GM12801 (cell line): ENCODE results near the gene OR6V1.

Source experiments
- CTCF ChIP-seq: IDR thresholded peaks from one replicate; pipeline ENCODE4 v1.5.1; 2011; ENCODE audit warnings: control low read depth; ENCODE audit not compliant: insufficient read length; ENCODE audit errors: extremely low read depth

OR6V1 gene

GRCh38 chr7:143063741-143064140 lies 11.6 kb downstream of the OR6V1 start:
- TF ChIP-seq CTCF, result no peak

- no peak for TF ChIP-seq CTCF
Observed at GRCh38 chr7:143068446-143068845, 16.3 kb downstream of the OR6V1 start.

GRCh38 chr7:143069912-143070500 lies 17.9 kb downstream of the OR6V1 start:
- no peak for TF ChIP-seq CTCF

GRCh38 chr7:143073556-143073955 lies 21.4 kb downstream of the OR6V1 start:
- no peak for TF ChIP-seq CTCF

GRCh38 chr7:143074141-143074540 lies 22.0 kb downstream of the OR6V1 start:
- TF ChIP-seq CTCF, result no peak

- TF ChIP-seq CTCF, result no peak
Observed at GRCh38 chr7:143085109-143085508, 33.0 kb downstream of the OR6V1 start.

GRCh38 chr7:143096146-143096545 lies 44.0 kb downstream of the OR6V1 start:
- no peak for TF ChIP-seq CTCF
